GM18505 (cell line): ENCODE data around the gene SLC35F6.
"Not testable (repeated sequence)": the region's sequence is repeated elsewhere in the genome, so short reads cannot be mapped to it uniquely, and the experiment has no call there.

ENCODE experiments used
- ATAC-seq: cut with Tn5 transposase; IDR thresholded peaks from one replicate; pipeline ENCODE4 v1.9.1; 2021; ENCODE audit not compliant: unreplicated experiment
- POLR2A ChIP-seq: IDR thresholded peaks from 4 replicates; pipeline ENCODE4 v1.6.1; 2011; ENCODE audit warnings: borderline replicate concordance; ENCODE audit not compliant: insufficient read depth, insufficient read length; ENCODE audit errors: extremely low read depth

Gene SLC35F6

DNA sequence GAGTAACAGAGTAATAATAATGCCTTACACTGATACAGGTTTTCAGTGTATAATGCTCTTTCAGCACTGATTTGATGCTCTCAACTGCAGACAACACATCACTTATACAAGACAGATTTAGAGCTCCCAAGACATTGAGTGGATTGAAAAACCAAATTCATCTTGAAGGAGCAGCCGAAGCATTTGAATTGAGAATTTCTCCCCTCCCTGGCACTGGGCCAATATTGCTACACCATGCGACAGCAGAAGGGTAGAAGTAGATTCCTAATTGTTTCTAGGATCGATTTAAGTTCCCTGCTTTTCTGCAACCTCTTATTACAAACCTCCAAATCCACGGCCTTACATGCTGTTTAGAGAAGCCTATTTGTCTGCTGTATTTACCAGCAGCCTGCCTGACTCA is 37.2 kb downstream of the SLC35F6 start:
- no peak for TF ChIP-seq POLR2A
- no peak for ATAC-seq

DNA sequence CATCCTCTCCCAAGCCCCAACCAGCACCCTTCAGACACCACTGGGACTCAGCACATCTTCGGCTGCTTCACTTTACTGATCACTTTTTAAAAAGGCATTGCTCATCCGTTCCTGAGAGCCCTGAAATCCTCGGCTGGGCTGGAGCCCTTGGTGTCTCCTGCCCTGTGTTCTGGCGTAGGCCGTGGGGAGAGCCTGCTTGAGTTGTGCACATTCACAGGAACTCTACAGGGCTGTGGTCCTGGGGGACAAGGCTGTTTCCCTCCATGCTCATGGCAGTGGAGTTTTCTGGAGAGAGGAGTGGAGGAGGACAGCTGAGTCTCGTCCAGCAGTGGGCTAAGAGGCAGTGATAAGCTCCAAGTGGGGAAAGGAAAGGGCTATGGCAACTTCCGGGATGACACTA is 37.7 kb downstream of the SLC35F6 start:
- no peak for ATAC-seq
- no peak for TF ChIP-seq POLR2A

GRCh38 chr2:26805241-26805676 is 41.2 kb downstream of the SLC35F6 start:
- TF ChIP-seq POLR2A: no peak
- no peak for ATAC-seq

- no peak for ATAC-seq
- TF ChIP-seq POLR2A: no peak
Observed at GRCh38 chr2:26807788-26808460, 43.8 kb downstream of the SLC35F6 start.

DNA sequence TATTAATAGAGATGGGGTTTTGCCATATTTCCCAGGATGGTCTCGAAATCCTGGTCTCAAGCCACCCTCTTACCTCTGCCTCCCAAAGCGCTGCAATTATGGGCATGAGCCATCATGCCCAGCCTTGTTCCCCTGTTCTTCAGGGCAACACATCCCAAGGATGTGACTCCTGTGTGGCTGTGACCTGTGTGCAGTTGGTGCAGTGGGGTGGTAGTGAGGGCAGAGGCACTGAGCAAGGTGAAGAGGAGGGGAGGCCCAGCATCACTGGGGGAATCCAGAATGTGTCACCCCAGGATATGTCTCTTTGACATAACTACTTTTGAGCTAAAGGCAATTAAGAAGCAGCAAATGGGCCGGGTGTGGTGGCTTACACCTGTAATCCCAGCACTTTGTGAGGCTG is 45.1 kb downstream of the SLC35F6 start:
- no peak for ATAC-seq
- TF ChIP-seq POLR2A: no peak

GRCh38 chr2:26809876-26810577 is 45.9 kb downstream of the SLC35F6 start:
- ATAC-seq: no peak
- TF ChIP-seq POLR2A: no peak

GRCh38 chr2:26811261-26811660 is 47.2 kb downstream of the SLC35F6 start:
- no peak for ATAC-seq
- TF ChIP-seq POLR2A: no peak

- no peak for TF ChIP-seq POLR2A
- no peak for ATAC-seq
Observed at GRCh38 chr2:26811791-26812694, 48.0 kb downstream of the SLC35F6 start.

- no peak for ATAC-seq
- no peak for TF ChIP-seq POLR2A
Observed at GRCh38 chr2:26812731-26813130, 48.6 kb downstream of the SLC35F6 start.

- ATAC-seq: not testable (repeated sequence)
Observed at GRCh38 chr2:26814072-26814765, 50.1 kb downstream of the SLC35F6 start.

GRCh38 chr2:26816893-26817292 is 52.8 kb downstream of the SLC35F6 start:
- no peak for TF ChIP-seq POLR2A
- ATAC-seq: no peak

DNA sequence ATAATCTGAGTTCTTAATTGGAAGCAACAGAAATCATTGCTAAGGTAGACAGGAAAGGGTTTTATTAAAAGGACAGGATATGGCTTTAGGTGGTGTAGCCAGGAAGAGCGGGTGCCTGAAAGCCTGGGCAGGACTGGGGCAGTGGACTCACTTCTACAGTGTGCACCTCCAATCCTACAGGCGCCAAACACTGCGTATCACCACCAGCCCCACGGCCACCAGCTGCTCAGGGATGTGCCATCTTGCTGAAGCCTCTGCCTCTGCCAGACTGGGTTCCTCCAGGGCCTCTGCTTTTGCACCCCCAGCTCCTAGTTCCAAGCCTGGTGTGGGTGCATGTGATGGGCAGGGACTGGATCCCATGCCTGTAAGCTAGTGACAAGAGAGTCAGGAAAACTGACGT is 54.2 kb downstream of the SLC35F6 start:
- ATAC-seq: no peak
- TF ChIP-seq POLR2A: no peak

GRCh38 chr2:26818972-26819371 is 54.9 kb downstream of the SLC35F6 start:
- TF ChIP-seq POLR2A: no peak
- no peak for ATAC-seq

DNA sequence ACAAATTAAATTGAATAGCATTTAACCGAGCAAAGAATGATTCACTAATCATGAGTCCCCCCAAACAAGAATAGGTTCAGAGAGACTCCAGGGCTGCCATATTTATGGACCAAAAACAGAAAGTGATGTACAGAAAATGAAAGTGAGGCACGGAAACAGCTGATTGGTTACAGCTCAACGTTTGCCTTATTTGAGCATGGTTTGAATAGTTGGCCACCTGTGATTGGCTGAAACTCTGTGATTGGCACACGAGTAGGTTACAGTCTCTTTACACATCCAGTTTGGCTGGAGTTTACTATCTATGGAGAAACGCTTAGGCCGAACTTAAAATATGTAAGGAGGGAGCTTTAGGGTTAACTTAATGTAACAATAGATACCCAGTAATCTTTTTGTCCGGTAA is 56.8 kb downstream of the SLC35F6 start:
- no peak for TF ChIP-seq POLR2A
- ATAC-seq: no peak

GRCh38 chr2:26822877-26823276 is 58.8 kb downstream of the SLC35F6 start:
- no peak for TF ChIP-seq POLR2A
- ATAC-seq: no peak
